SU-DHL-6 (cell line): ENCODE results near the gene LATS2.

Experiments used
- H2AFZ ChIP-seq: fragments of 200-600 bp; sonication (generic); 2 replicates; pipeline ENCODE4 v1.6.1; 2014; ENCODE audit warnings: low read depth, mild to moderate bottlenecking, moderate library complexity, mixed read lengths, antibody characterized with exemption, low read length; ENCODE audit not compliant: severe bottlenecking
- H3F3A ChIP-seq: fragments of 200-600 bp; shearing (Covaris generic); 2 replicates; pipeline ENCODE4 v1.6.0; 2016; ENCODE audit warnings: antibody characterized with exemption, mild to moderate bottlenecking; ENCODE audit not compliant: insufficient read depth
- H3K27ac ChIP-seq: fragments of 200-600 bp; sonication (generic); 2 replicates; pipeline ENCODE4 v1.5.1; 2016; ENCODE audit warnings: low read depth, mild to moderate bottlenecking, low read length, moderate library complexity, mixed read lengths
- H3K27me3 ChIP-seq: fragments of 200-600 bp; sonication (generic), shearing (Covaris generic); 2 replicates; pipeline ENCODE4 v1.6.0; 2014; ENCODE audit warnings: mild to moderate bottlenecking, low read length
- H3K36me3 ChIP-seq: fragments of 200-600 bp; sonication (generic); 2 replicates; pipeline ENCODE4 v1.6.1; 2014; ENCODE audit warnings: mild to moderate bottlenecking, low read length, mixed read lengths
- H3K4me2 ChIP-seq: fragments of 300-600, 200-600 bp; shearing (Covaris generic), sonication (generic); 2 replicates; pipeline ENCODE4 v1.6.0; 2014; ENCODE audit warnings: low read length, low read depth, mild to moderate bottlenecking; ENCODE audit not compliant: poor library complexity, severe bottlenecking
- H3K4me3 ChIP-seq: fragments of 200-600 bp; sonication (generic); 2 replicates; pipeline ENCODE4 v1.5.1; 2014; ENCODE audit warnings: antibody characterized with exemption, low read length, mild to moderate bottlenecking, mixed read lengths; ENCODE audit not compliant: insufficient read depth, poor library complexity, severe bottlenecking
- H3K79me2 ChIP-seq: fragments of 200-600 bp; sonication (generic); 2 replicates; pipeline ENCODE4 v1.6.1; 2014; ENCODE audit warnings: mild to moderate bottlenecking, low read length, moderate library complexity; ENCODE audit not compliant: insufficient read depth
- H3K9ac ChIP-seq: fragments of 200-600 bp; sonication (generic); 2 replicates; pipeline ENCODE4 v1.7.0; 2014; ENCODE audit warnings: mild to moderate bottlenecking, low read length
- H3K9me2 ChIP-seq: fragments of 200-600 bp; sonication (generic); replicated peaks from 2 replicates; pipeline ENCODE4 v1.6.1; 2014; ENCODE audit warnings: low read length; ENCODE audit not compliant: insufficient read depth
- H3K9me3 ChIP-seq: fragments of 200-600 bp; sonication (generic); 2 replicates; pipeline ENCODE4 v1.6.1; 2014; ENCODE audit warnings: low read length, mixed read lengths; ENCODE audit not compliant: insufficient read depth
- H4K20me1 ChIP-seq: fragments of 200-600 bp; sonication (generic); 2 replicates; pipeline ENCODE4 v1.6.1; 2014; ENCODE audit warnings: low read depth, mild to moderate bottlenecking, antibody characterized with exemption, low read length, moderate library complexity, mixed read lengths
- EZH2phosphoT487 ChIP-seq: fragments of 200-600 bp; sonication (generic), shearing (Covaris generic); conservative IDR thresholded peaks from 2 replicates; pipeline ENCODE4 v1.6.1; 2018; ENCODE audit warnings: mild to moderate bottlenecking, antibody characterized with exemption, low read length, moderate library complexity, mixed read lengths
- TF ChIP-seq, protein P1 (sequence below): fragments of 200-600 bp; sonication (generic); IDR thresholded peaks from one replicate; pipeline ENCODE4 v1.5.1; 2017; ENCODE audit warnings: antibody characterized with exemption, mild to moderate bottlenecking, low read length, moderate library complexity; ENCODE audit not compliant: insufficient read depth, poor library complexity, severe bottlenecking

The LATS2 gene

DNA sequence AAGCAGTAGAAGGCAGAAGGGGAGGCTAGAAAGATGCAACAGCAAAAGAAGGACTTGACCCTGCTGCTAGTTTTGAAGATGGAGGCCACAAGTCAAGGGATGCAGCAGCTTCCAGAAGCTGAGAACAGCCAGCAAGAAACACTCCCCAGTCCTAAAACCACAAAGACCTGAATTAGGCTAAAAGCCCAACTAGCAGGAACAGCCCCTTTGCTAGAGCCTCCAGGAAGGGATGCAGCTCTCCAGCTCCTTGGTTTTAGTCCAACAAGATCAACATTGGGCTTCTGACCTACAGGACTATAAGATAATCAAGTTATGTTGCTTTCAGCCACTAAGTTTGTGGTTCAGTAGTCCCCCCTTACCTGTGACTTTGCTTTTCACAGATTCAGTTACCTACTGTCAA is 10.5 kb upstream of the LATS2 start:
- no peak overlapping the region for H3K4me3 ChIP-seq
- no peaks in the 10 kb centered on the region for H3F3A ChIP-seq
- H3K27me3 ChIP-seq = no peaks in the 10 kb centered on the region
- H3K4me2 ChIP-seq = no peak overlapping the region
- no peak overlapping the region for H3K27ac ChIP-seq
- H4K20me1 ChIP-seq = no peaks in the 10 kb centered on the region
- H3K79me2 ChIP-seq = no peaks in the 10 kb centered on the region
- no peaks in the 10 kb centered on the region for H3K9me3 ChIP-seq
- H3K36me3 ChIP-seq = no peaks in the 10 kb centered on the region
- H2AFZ ChIP-seq = no peak overlapping the region
- no peak overlapping the region for H3K9ac ChIP-seq
- TF ChIP-seq, protein P1, sequence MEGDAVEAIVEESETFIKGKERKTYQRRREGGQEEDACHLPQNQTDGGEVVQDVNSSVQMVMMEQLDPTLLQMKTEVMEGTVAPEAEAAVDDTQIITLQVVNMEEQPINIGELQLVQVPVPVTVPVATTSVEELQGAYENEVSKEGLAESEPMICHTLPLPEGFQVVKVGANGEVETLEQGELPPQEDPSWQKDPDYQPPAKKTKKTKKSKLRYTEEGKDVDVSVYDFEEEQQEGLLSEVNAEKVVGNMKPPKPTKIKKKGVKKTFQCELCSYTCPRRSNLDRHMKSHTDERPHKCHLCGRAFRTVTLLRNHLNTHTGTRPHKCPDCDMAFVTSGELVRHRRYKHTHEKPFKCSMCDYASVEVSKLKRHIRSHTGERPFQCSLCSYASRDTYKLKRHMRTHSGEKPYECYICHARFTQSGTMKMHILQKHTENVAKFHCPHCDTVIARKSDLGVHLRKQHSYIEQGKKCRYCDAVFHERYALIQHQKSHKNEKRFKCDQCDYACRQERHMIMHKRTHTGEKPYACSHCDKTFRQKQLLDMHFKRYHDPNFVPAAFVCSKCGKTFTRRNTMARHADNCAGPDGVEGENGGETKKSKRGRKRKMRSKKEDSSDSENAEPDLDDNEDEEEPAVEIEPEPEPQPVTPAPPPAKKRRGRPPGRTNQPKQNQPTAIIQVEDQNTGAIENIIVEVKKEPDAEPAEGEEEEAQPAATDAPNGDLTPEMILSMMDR = no peak
- TF ChIP-seq EZH2phosphoT487 = no peak
- H3K9me2 ChIP-seq = no peaks in the 10 kb centered on the region

DNA sequence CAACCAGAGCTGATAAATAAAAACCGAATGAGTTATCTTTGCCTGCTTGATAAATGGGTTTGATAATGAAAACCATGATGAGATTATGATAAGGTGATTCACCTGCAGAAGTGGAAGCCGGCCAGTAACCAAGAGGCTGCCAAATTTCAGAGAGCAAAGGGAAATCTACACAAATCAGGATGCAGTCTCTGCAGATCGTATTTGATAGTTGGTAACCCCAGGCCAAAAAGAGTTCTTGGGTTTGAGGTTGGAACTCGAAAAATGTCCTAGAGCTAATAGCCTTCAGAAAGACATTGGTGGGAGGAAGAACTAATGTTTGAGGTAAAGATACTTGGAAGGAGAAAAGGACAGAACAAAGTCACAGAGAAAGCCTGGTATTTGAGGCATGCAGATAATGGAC is 9.6 kb upstream of the LATS2 start:
- H2AFZ ChIP-seq = no peak overlapping the region
- H3K79me2 ChIP-seq = no peaks in the 10 kb centered on the region
- H4K20me1 ChIP-seq = no peaks in the 10 kb centered on the region
- H3K9me2 ChIP-seq = no peaks in the 10 kb centered on the region
- no peak overlapping the region for H3K4me2 ChIP-seq
- H3K9me3 ChIP-seq = no peaks in the 10 kb centered on the region
- H3F3A ChIP-seq = no peaks in the 10 kb centered on the region
- no peak overlapping the region for H3K27ac ChIP-seq
- no peak overlapping the region for H3K9ac ChIP-seq
- no peaks in the 10 kb centered on the region for H3K36me3 ChIP-seq
- H3K4me3 ChIP-seq = no peak overlapping the region
- TF ChIP-seq, protein P1 = no peak
- no peak for TF ChIP-seq EZH2phosphoT487
- H3K27me3 ChIP-seq = no peaks in the 10 kb centered on the region

DNA sequence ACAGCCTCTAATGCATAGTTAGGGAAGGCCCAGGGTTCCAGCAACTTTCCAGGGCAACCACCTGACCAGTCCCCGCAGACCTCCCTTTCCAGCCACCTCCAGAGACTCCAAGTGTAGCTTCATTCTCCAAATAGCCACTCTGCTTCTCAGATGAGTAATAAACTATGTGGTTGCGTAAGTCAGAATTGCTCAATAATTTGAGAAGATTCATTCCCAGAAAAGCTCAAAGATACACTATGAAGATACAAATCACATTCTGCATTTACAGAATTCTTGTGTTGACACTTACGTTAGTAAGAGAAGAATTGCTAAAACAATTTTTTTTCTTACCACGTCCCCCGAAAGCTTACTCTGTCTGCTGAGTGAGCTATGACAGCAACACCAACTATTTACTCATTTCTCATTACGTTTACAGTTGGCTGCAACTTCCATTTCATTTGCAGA is 8.2 kb upstream of the LATS2 start:
- Histone ChIP-seq H4K20me1 (no peaks in the 10 kb centered on the region), H2AFZ (no peak overlapping the region), H3K9me2 (no peaks in the 10 kb centered on the region), H3K27ac (no peak overlapping the region), H3K9ac (no peak overlapping the region), H3F3A (no peaks in the 10 kb centered on the region), H3K27me3 (no peaks in the 10 kb centered on the region), H3K36me3 (no peaks in the 10 kb centered on the region), H3K4me2 (no peak overlapping the region), H3K9me3 (no peaks in the 10 kb centered on the region), H3K79me2 (no peaks in the 10 kb centered on the region), H3K4me3 (no peak overlapping the region)
- no peak for TF ChIP-seq EZH2phosphoT487
- TF ChIP-seq, protein P1 = no peak

DNA sequence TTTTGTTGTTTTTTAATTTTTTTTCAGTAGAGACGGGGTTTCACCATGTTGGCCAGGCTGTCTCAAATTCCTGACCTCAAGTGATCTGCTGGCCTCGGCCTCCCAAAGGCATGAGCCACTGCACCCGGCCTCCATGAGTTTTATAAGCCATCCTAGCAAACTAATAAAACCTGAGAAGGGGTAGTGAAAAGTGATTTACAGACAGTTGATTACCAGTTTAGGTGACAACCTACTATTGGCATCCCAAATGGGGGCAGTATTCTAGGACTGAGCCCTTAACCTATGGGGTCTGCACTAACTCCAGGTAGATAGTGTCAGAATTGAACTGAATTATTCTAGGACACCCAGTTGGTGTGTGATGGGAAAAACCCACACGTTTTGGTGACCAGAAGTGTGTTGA is 6.5 kb upstream of the LATS2 start:
- no peak overlapping the region for H2AFZ ChIP-seq
- H3K79me2 ChIP-seq = no peaks in the 10 kb centered on the region
- H3F3A ChIP-seq = no peaks in the 10 kb centered on the region
- no peak overlapping the region for H3K27ac ChIP-seq
- TF ChIP-seq, protein P1 = no peak
- no peak for TF ChIP-seq EZH2phosphoT487
- no peaks in the 10 kb centered on the region for H4K20me1 ChIP-seq
- H3K4me2 ChIP-seq = no peak overlapping the region
- no peak overlapping the region for H3K4me3 ChIP-seq
- H3K9me3 ChIP-seq = no peaks in the 10 kb centered on the region
- H3K9me2 ChIP-seq = no peaks in the 10 kb centered on the region
- H3K27me3 ChIP-seq = no peaks in the 10 kb centered on the region
- H3K36me3 ChIP-seq = no peaks in the 10 kb centered on the region
- no peak overlapping the region for H3K9ac ChIP-seq
